ENCODE data around the gene APPBP2. TPM values are rescaled to one million over a fixed set of nuclear protein-coding genes. Genes with fewer than 3 reads are reported as not detected.

Gene APPBP2
- total and polyA plus RNA-seq, 10 donors: 4.1 to 49.8 (median 30.8) TPM

- TF ChIP-seq POLR2A (IDR thresholded peaks at IDR 0.05) (no peak), POLR2AphosphoS5 (IDR thresholded peaks at IDR 0.05) (no peak)
- TF ChIP-seq, protein P1, sequence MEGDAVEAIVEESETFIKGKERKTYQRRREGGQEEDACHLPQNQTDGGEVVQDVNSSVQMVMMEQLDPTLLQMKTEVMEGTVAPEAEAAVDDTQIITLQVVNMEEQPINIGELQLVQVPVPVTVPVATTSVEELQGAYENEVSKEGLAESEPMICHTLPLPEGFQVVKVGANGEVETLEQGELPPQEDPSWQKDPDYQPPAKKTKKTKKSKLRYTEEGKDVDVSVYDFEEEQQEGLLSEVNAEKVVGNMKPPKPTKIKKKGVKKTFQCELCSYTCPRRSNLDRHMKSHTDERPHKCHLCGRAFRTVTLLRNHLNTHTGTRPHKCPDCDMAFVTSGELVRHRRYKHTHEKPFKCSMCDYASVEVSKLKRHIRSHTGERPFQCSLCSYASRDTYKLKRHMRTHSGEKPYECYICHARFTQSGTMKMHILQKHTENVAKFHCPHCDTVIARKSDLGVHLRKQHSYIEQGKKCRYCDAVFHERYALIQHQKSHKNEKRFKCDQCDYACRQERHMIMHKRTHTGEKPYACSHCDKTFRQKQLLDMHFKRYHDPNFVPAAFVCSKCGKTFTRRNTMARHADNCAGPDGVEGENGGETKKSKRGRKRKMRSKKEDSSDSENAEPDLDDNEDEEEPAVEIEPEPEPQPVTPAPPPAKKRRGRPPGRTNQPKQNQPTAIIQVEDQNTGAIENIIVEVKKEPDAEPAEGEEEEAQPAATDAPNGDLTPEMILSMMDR (IDR thresholded peaks at IDR 0.05 in 8 of 11, conservative IDR thresholded peaks at IDR 0.05 in 3 of 11): no peak
- no peaks in the 10 kb centered on the region for H3K4me1 ChIP-seq
- peaks cover 5 to 100% (median 80%) of the 10 kb centered on the region in 6 donors for H3K36me3 ChIP-seq
- no peak for DNase-seq
- no peak overlapping the region for H3K27ac ChIP-seq
- no peaks in the 10 kb centered on the region for H3K9me3 ChIP-seq
- no peaks in the 10 kb centered on the region for H3K27me3 ChIP-seq (replicated peaks in 1 of 7)
- WGBS, 5 donors: 94 to 98% (median 97%) methylated on average over 2 of the region's 2 CpGs
- H3K4me3 ChIP-seq: no peak overlapping the region
- intact Hi-C loops (cut with DNase I; ENCODE audit: low total_unique reads): no loop called here
Measured at GRCh38 chr17:60457148-60457547, 68.9 kb downstream of the APPBP2 start.

GRCh38 chr17:60455378-60455777 is 70.7 kb downstream of the APPBP2 start:
- Histone ChIP-seq H3K27ac (no peak overlapping the region), H3K4me3 (no peak overlapping the region), H3K36me3 (peaks cover 0 to 100% (median 83%) of the 10 kb centered on the region in 6 donors), H3K27me3 (replicated peaks in 1 of 7) (no peaks in the 10 kb centered on the region), H3K9me3 (no peaks in the 10 kb centered on the region), H3K4me1 (no peaks in the 10 kb centered on the region)
- DNase-seq: no peak
- WGBS, 5 donors: 66 to 90% (median 68%) methylated on average over 4 of the region's 4 CpGs
- TF ChIP-seq, protein P1 (IDR thresholded peaks at IDR 0.05 in 8 of 11, conservative IDR thresholded peaks at IDR 0.05 in 3 of 11): no peak
- TF ChIP-seq POLR2A (IDR thresholded peaks at IDR 0.05): no peak
- no peak for TF ChIP-seq POLR2AphosphoS5 (IDR thresholded peaks at IDR 0.05)
- intact Hi-C loops (cut with DNase I; ENCODE audit: low total_unique reads): no loop called here

- intact Hi-C loops (cut with DNase I; ENCODE audit: low total_unique reads): no loop called here
- Histone ChIP-seq H3K27me3 (replicated peaks in 1 of 7) (no peaks in the 10 kb centered on the region), H3K36me3 (peaks cover 0 to 100% (median 83%) of the 10 kb centered on the region in 6 donors), H3K4me1 (no peaks in the 10 kb centered on the region), H3K9me3 (no peaks in the 10 kb centered on the region), H3K27ac (no peak overlapping the region), H3K4me3 (no peak overlapping the region)
- DNase-seq: no peak
- TF ChIP-seq POLR2A (IDR thresholded peaks at IDR 0.05) (no peak), POLR2AphosphoS5 (IDR thresholded peaks at IDR 0.05) (no peak)
- TF ChIP-seq, protein P1 (IDR thresholded peaks at IDR 0.05 in 8 of 11, conservative IDR thresholded peaks at IDR 0.05 in 3 of 11): no peak
Measured at GRCh38 chr17:60451965-60452364, 74.1 kb downstream of the APPBP2 start.

DNA sequence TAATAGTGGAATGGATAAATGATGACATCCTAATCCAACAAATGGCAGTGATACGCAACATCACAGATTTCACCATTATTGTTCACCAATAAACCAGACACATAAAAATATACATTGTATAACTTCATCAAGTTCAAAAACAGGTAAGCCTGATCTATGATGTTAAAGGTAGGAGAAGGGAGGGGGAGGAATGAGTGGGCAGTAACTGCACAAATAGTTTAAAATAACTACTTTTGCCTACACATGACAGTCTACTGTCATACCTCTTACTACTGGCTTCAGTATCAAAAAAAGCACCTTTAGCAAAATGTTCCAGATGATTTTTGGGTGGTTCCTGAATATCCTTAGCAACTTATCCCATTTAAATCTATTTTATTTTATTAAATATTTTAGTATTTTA is 75.0 kb downstream of the APPBP2 start:
- H3K36me3 ChIP-seq: peaks cover 0 to 100% (median 83%) of the 10 kb centered on the region in 6 donors
- DNase-seq: no peak
- no peak for TF ChIP-seq POLR2AphosphoS5 (IDR thresholded peaks at IDR 0.05)
- TF ChIP-seq POLR2A (IDR thresholded peaks at IDR 0.05): no peak
- no peak overlapping the region for H3K27ac ChIP-seq
- intact Hi-C loops (cut with DNase I; ENCODE audit: low total_unique reads): no loop called here
- no peak overlapping the region for H3K4me3 ChIP-seq
- no peaks in the 10 kb centered on the region for H3K9me3 ChIP-seq
- H3K27me3 ChIP-seq (replicated peaks in 1 of 7): no peaks in the 10 kb centered on the region
- H3K4me1 ChIP-seq: no peaks in the 10 kb centered on the region
- WGBS, 5 donors: 95 to 100% (median 98%) methylated on average over 1 of the region's 1 CpG

- intact Hi-C loops (cut with DNase I; ENCODE audit: low total_unique reads): no loop called here
- no peak for DNase-seq
- Histone ChIP-seq H3K4me1 (no peaks in the 10 kb centered on the region), H3K27me3 (replicated peaks in 1 of 7) (no peaks in the 10 kb centered on the region), H3K36me3 (peaks cover 0 to 87% (median 52%) of the 10 kb centered on the region in 6 donors), H3K9me3 (no peaks in the 10 kb centered on the region), H3K27ac (no peak overlapping the region), H3K4me3 (no peak overlapping the region)
- TF ChIP-seq, protein P1 (IDR thresholded peaks at IDR 0.05 in 8 of 11, conservative IDR thresholded peaks at IDR 0.05 in 3 of 11): no peak
- TF ChIP-seq POLR2AphosphoS5 (IDR thresholded peaks at IDR 0.05): no peak
- no peak for TF ChIP-seq POLR2A (IDR thresholded peaks at IDR 0.05)
- 92 to 97% (median 95%) methylated on average over 8 of the region's 8 CpGs for WGBS, 5 donors
Measured at GRCh38 chr17:60447375-60447774, 78.7 kb downstream of the APPBP2 start.

Measured in spleen (tissue), 11 donors.